HL-60/S4 treated with retinoic acid at 250 ng/mL for 4 days and 3 days (cell line): ENCODE measurements around the gene CSF1R.

Experiments used
- in situ Hi-C: fragments of 300-500 bp; cut with MboI; formaldehyde crosslinking; loops from 2 replicates; pipeline ENCODE4 v1.7.0; 2022; ENCODE audit warnings: low sequenced_read_pairs

CSF1R gene

GRCh38 chr5:150120617-150121447 lies 34.5 kb upstream of the CSF1R start:
- in situ Hi-C loops: no loop called here

- in situ Hi-C loops: no loop called here
Observed at GRCh38 chr5:150120062-150120441, 33.7 kb upstream of the CSF1R start.

GRCh38 chr5:150119421-150120061 lies 33.2 kb upstream of the CSF1R start:
- in situ Hi-C loops: no loop called here

- in situ Hi-C loops: no loop called here
Observed at GRCh38 chr5:150118561-150119229, 32.3 kb upstream of the CSF1R start.

- in situ Hi-C loops: no loop called here
Observed at GRCh38 chr5:150117945-150118560, 31.7 kb upstream of the CSF1R start.

- in situ Hi-C loops: no loop called here
Observed at GRCh38 chr5:150116667-150117400, 30.5 kb upstream of the CSF1R start.

GRCh38 chr5:150114773-150115408 lies 28.5 kb upstream of the CSF1R start:
- in situ Hi-C loops: no loop called here

GRCh38 chr5:150114102-150114641 lies 27.8 kb upstream of the CSF1R start:
- in situ Hi-C loops: no loop called here

GRCh38 chr5:150113047-150113744 lies 26.8 kb upstream of the CSF1R start:
- in situ Hi-C loops: no loop called here

GRCh38 chr5:150112201-150113046 lies 26.1 kb upstream of the CSF1R start:
- in situ Hi-C loops: no loop called here

GRCh38 chr5:150111122-150111521 lies 24.8 kb upstream of the CSF1R start:
- in situ Hi-C loops: no loop called here

- in situ Hi-C loops: no loop called here
Observed at GRCh38 chr5:150109921-150110320, 23.6 kb upstream of the CSF1R start.

GRCh38 chr5:150108711-150109514 lies 22.6 kb upstream of the CSF1R start:
- in situ Hi-C loops: no loop called here

GRCh38 chr5:150107909-150108447 lies 21.6 kb upstream of the CSF1R start:
- in situ Hi-C loops: no loop called here

GRCh38 chr5:150106674-150107426 lies 20.5 kb upstream of the CSF1R start:
- in situ Hi-C loops: no loop called here

GRCh38 chr5:150105928-150106615 lies 19.7 kb upstream of the CSF1R start:
- in situ Hi-C loops: no loop called here
